Pons (tissue), 1 donor: ENCODE data around the gene LSM3.

ENCODE experiments used
- DNase-seq: peaks from one replicate; pipeline ENCODE4 v3.0.0-alpha.2; 2016; ENCODE audit warnings: low spot score

The LSM3 gene

DNA sequence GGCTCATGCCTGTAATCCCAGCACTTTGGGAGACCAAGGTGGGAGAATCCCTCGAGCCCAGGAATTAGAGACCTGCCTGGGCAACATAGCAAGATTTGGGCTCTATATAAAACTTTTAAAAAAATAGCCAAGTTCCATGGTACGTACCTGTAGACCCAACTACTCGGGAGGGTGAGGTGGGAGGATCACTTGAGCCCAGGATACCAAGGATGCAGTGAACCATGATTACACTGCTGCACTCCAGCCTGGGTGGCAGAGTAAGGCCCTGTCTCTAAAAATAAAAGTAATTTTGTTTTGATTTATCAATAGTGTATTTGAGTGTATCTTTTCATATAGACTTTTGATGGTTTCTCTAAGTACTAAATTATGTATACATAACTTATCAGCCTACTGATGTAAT, 63.1 kb downstream of the LSM3 start:
- no peak for DNase-seq

DNA sequence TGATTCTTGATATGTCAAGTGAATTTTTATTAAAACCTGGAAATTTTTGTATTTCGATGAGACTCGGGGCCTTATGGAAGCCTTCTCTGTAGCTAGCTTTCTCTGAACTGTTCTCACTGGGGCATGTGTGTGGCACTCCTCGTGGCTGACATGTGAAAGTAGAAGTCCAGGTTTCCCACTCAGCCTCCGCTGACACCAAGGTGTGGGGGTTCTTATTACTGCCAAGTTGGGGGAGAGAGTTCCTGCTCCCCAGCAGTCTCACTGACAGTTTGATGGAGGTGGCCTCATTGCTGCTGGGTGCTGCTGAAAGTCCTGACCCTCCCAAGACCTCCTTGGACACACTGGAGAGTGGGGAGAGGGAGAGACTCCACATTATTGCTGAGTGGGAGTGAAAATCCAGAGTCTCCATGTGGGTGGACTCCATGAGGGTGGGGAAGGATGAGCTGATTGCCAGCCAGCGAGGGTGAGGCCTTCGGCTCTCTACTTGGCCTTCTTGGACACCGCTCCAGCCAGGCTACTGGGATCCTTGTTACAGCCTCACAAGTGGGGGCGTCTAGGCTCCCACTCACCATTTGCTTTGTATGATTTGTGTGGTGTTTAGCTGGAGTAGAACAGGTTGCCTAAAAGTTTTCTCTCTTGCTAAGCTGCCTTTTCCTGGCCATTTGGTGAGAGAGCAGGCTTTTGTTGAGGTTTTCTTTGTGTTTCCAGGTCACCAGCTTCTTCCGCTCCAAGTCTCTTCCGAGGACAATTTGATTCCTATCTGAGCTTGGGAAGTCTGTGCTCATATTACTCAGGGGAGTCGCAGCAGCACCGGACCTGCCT, 64.1 kb downstream of the LSM3 start:
- DNase-seq = no peak

DNA sequence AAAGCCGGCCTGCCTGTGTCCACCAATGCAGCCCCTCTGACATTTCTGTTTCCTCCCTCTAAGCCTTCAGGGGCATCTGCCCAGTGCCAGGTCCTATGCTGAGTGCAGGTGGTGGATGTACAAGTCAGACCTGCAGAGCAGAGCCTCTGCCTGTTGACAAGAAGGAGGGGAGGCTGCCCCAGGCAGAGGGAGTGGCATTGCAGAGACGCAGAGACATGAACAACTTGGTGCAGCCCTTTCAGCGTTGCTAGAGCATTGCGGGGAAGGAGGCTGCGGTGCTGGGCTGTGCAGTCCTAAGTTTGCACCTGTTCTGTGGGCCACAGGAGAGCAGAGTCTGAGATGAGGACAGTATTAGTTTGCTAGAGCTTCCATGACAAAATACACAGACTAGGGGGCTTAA, 65.2 kb downstream of the LSM3 start:
- no peak for DNase-seq

DNA sequence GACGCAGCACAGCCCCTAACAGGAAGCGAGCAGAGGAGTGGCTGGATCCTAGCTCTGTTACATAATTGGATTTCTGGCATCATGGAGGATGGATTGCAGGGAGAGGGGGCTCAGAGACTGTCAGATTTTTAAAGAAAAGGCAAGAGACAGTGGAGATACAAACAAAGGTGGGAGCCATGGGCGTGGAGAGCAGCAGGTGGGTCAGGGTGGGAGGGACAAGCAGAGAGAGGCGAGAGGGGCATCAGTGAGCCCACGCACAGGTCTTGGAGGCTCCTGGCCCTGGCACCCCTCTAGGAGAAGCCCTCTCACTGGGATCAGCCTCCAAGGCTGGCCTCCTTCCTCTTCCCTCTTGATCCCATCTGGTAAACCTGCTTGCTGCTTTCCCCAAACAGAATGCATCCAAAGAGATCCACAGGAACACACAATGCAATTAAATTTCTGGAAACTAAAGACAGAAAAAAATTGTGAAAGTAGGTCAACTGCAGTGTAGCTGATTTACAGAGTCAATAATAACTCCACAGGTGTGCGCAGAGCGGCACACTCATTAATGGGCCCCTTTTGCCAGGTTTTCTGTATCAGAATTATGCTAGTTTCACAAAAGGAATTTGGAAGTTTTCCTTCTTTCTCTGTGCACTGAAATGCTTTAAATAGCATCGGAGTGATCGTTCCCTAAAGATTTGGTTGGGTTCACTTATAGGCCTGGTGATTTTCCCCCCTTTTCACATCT, 66.1 kb downstream of the LSM3 start:
- DNase-seq = no peak

DNA sequence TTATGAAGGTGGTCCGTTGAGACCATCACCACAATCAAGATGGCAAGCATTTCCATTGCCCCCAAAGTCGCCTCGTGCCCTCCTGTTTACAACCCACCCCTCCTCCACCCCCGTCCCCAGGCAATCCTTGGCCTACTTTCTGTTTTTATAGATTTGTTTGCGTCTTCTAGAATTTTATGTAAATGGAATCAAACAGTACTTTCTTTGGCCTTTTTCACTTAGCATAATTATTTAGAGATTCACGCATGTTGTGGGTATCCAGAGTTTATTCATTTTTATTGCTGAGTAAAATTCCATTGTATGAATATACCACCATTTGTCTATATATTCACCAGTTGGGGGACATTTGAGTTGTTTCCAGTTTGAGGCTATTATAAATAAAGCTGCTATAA, 66.6 kb downstream of the LSM3 start:
- no peak for DNase-seq

DNA sequence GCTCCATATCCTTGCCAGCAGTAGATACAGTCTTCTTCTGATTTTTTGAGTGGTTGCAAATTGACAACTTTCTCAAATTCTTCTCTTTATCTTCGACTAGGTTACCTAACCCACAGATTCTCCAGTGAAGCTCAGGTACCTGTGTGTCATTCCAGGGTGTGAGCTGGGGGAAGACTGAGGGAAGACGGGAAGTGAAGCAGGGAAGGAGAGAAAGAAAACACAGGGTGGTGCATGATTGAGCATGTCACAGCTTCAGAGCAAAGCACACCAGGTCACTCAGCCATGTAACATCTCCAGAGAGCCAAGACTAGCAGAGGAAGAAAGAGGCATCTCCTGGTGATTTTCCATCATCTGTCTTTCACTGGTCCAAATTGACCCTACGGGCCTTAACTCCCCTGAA, 67.2 kb downstream of the LSM3 start:
- DNase-seq = no peak

DNA sequence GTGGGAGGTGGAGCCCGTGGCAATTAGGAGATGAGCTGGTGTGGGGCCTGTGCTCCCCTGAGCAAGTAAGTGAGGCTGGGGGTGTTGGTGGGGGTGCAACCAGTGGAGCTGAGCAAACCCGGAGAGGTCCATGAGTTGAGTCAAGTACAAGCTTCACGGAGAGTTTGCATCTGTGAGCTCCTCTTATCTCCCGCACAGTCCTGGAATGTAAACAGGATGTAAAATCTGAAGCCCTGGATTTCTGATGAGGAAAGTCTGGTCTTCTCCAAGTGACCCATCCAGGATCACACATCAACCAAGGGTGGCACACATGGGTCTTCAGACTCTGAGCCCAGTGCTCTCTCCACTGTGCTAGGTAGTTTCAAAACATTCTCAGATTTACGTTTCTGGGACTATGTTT, 67.8 kb downstream of the LSM3 start:
- no peak for DNase-seq

DNA sequence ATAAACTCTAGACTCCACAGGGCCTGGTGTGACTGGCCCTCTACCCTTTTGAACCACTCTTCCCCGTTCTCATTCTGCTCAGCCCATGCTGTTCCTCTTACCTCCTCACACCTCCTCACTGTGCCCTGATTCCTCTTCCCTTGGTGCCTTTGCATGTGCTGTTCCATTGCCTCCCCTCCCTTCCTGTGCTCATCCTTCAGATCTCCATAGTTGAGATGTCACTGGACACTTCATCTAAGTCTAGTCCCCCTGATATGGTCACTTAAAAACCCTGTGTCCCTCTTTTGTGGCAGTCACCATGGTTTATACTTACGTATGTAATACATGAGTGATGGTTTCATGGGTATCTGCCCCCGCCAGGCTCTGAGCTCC, 69.8 kb downstream of the LSM3 start:
- DNase-seq = no peak

DNA sequence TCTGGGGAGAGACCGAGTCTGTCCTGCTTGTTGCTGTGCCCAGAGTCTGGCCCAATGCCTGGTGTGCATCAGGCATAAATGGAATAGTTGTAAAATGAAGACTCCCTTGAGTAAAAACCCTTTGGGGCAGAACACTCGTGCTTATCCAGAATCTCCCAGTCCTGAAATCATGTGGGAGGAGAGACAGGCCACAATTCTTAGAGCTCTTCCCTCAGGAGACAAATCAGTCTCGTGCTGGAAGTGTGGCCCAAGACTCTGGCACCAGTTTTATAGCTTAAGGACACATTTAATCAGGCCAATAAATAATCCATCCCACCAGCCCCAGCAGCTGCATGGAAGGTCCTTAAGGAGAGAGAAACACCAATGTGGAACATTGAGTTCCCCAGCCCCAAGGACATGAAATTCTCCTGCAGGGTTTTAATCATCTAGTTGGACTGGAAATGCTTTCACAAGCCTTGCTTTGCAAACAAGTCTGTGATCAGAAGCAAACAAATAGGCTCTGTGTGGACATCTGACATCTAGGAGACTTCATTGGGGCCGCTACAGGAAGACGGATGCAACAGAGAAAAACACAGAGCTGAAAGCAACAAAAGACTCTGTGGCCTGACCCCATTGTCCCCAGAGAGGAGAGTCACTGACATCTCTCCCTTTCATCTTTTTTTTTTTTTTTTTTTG, 70.4 kb downstream of the LSM3 start:
- peak; percentile 90 for DNase-seq
